HepG2 (cell line): ENCODE results near the gene PKP3. TPM values are rescaled to one million over a fixed set of nuclear protein-coding genes. Genes with fewer than 3 reads are reported as not detected.

Source experiments
- ATF5 ChIP-seq: sonication (generic); formaldehyde crosslinking; IDR thresholded peaks from 2 replicates; pipeline ENCODE4 v1.4.0; 2020; ENCODE audit warnings: mild to moderate bottlenecking, low read depth, missing genetic modification reagents
- BORCS8-MEF2B ChIP-seq: sonication (generic); formaldehyde crosslinking; IDR thresholded peaks from 2 replicates; pipeline ENCODE4 v1.8.0; 2022; ENCODE audit warnings: mild to moderate bottlenecking, missing genetic modification reagents
- DNMT3B ChIP-seq: conservative IDR thresholded peaks from 2 replicates; pipeline ENCODE4 v1.6.1; 2016; ENCODE audit warnings: missing biosample characterization, control low read depth
- ETS1 ChIP-seq: sonication (generic); formaldehyde crosslinking; IDR thresholded peaks from 2 replicates; pipeline ENCODE4 v1.4.0; 2020; ENCODE audit warnings: missing genetic modification reagents
- GATAD1 ChIP-seq: IDR thresholded peaks from 2 replicates; pipeline ENCODE4 v1.6.1; 2016; ENCODE audit warnings: missing genetic modification reagents, missing compliant biosample characterization
- GLI4 ChIP-seq: sonication (generic); formaldehyde crosslinking; IDR thresholded peaks from 2 replicates; pipeline ENCODE4 v1.5.1; 2020; ENCODE audit warnings: missing genetic modification reagents, mild to moderate bottlenecking, moderate library complexity, borderline replicate concordance
- HOXA3 ChIP-seq: sonication (generic); formaldehyde crosslinking; IDR thresholded peaks from 2 replicates; pipeline ENCODE4 v1.5.0; 2020; ENCODE audit warnings: missing genetic modification reagents
- KDM2A ChIP-seq: sonication (generic); formaldehyde crosslinking; IDR thresholded peaks from 2 replicates; pipeline ENCODE4 v1.4.0; 2020; ENCODE audit warnings: low read depth, missing genetic modification reagents, borderline replicate concordance
- MEIS2 ChIP-seq: sonication (generic); formaldehyde crosslinking; IDR thresholded peaks from 2 replicates; pipeline ENCODE4 v1.9.0; 2021; ENCODE audit warnings: mild to moderate bottlenecking, missing genetic modification reagents
- MIXL1 ChIP-seq: IDR thresholded peaks from 2 replicates; pipeline ENCODE4 v1.6.1; 2016
- MNT ChIP-seq: fragments of 450-650 bp; IDR thresholded peaks from 2 replicates; pipeline ENCODE4 v1.6.1; 2016
- NFE2L1 ChIP-seq: sonication (generic); formaldehyde crosslinking; IDR thresholded peaks from 2 replicates; pipeline ENCODE4 v1.4.0; 2020; ENCODE audit warnings: missing genetic modification reagents, mild to moderate bottlenecking, borderline replicate concordance
- PATZ1 ChIP-seq: sonication (generic); formaldehyde crosslinking; IDR thresholded peaks from 2 replicates; pipeline ENCODE4 v1.4.0; 2020; ENCODE audit warnings: missing genetic modification reagents
- RXRB ChIP-seq: IDR thresholded peaks from 2 replicates; pipeline ENCODE4 v1.6.1; 2016; ENCODE audit warnings: borderline replicate concordance, missing genetic modification reagents, missing compliant biosample characterization
- SMC3 ChIP-seq: IDR thresholded peaks from 2 replicates; pipeline ENCODE4 v1.6.1; 2011; ENCODE audit warnings: low read length, improper control_type of control experiment
- STAG1 ChIP-seq: sonication (generic); formaldehyde crosslinking; IDR thresholded peaks from 2 replicates; pipeline ENCODE4 v1.4.0; 2020; ENCODE audit warnings: missing genetic modification reagents
- TCF7L2 ChIP-seq: IDR thresholded peaks from 2 replicates; pipeline ENCODE4 v1.6.1; 2011; ENCODE audit warnings: mild to moderate bottlenecking, low read depth, low read length, moderate library complexity
- TFDP1 ChIP-seq: IDR thresholded peaks from 2 replicates; pipeline ENCODE4 v1.6.1; 2016; ENCODE audit warnings: missing compliant biosample characterization, missing genetic modification reagents, borderline replicate concordance
- TRAFD1 ChIP-seq: sonication (generic); formaldehyde crosslinking; IDR thresholded peaks from 2 replicates; pipeline ENCODE4 v1.5.1; 2020; ENCODE audit warnings: missing genetic modification reagents, mild to moderate bottlenecking, borderline replicate concordance
- U2AF2 ChIP-seq: fragments of 200-400 bp; formaldehyde crosslinking; IDR thresholded peaks from 2 replicates; pipeline ENCODE4 v1.6.1; 2017; ENCODE audit warnings: low read depth, mild to moderate bottlenecking, low read length
- ZNF24 ChIP-seq: fragments of 450-650 bp; IDR thresholded peaks from 2 replicates; pipeline ENCODE4 v1.6.1; 2017; ENCODE audit warnings: antibody characterized with exemption, mild to moderate bottlenecking
- ZNF274 ChIP-seq: sonication (generic); formaldehyde crosslinking; IDR thresholded peaks from 2 replicates; pipeline ENCODE4 v1.5.1; 2020; ENCODE audit warnings: mild to moderate bottlenecking, missing genetic modification reagents
- ZNF709 ChIP-seq: sonication (generic); formaldehyde crosslinking; IDR thresholded peaks from 2 replicates; pipeline ENCODE4 v1.5.0; 2020; ENCODE audit warnings: mild to moderate bottlenecking, missing genetic modification reagents
- polyA plus RNA-seq, 8 experiments: library from polyadenylated mRNA; depleted of rRNA in 3 of 8; stranded (reverse) in 7 of 8; unstranded in 1 of 8; fragments of >200 nt; fragmentation: Illumina TruSeq in 4 of 8; extraction: Trizol in 4 of 8; gene quantifications; 2 replicates each; pipeline versions ENCODE4 v1.2.1 to v1.2.3, GENCODE V29; 2011 to 2016; ENCODE audit warnings: low read depth in 4 of 8, missing spikeins in 1 of 8, mixed read lengths in 1 of 8; ENCODE audit not compliant: insufficient read depth in 1 of 8
- total RNA-seq, 5 experiments: library from RNA; depleted of rRNA; stranded (reverse); fragments of >200 nt; fragmentation: Illumina TruSeq; extraction: Trizol; gene quantifications; 2 replicates each; pipeline ENCODE4 v1.2.3, GENCODE V29; 2016; ENCODE audit warnings: low read depth in 1 of 5

The PKP3 gene
- total and polyA plus RNA-seq, 2 of the 13 experiments (the other 11 are each of a cell fraction or from before 2014, with no cell fraction given), result 18.0 to 28.7 TPM

GRCh38 chr11:450809-451451, 56.9 kb downstream of the PKP3 start (continued):
- peak; percentile 91 for TF ChIP-seq MNT
- 0 out of 2 replicates have a peak, but pooled peaks have one; percentile 1 for TF ChIP-seq MEIS2 (CRISPR knock-in tag)
- no peak for TF ChIP-seq ZNF24
- no peak for TF ChIP-seq U2AF2
- TF ChIP-seq TCF7L2, result no peak
- 0 out of 2 replicates have a peak, but pooled peaks have one; percentile 20 for TF ChIP-seq BORCS8-MEF2B (CRISPR knock-in tag)
- peak; percentile 35; the same call in 1 of the 2 replicates for TF ChIP-seq MIXL1 (CRISPR knock-in tag)
- TF ChIP-seq ZNF709 (CRISPR knock-in tag), result no peak
- peak; percentile 73 for TF ChIP-seq HOXA3 (CRISPR knock-in tag)
- TF ChIP-seq DNMT3B, result no peak
- TF ChIP-seq TFDP1 (CRISPR knock-in tag), result peak; percentile 72
- TF ChIP-seq PATZ1 (CRISPR knock-in tag), result peak; percentile 22; the same call in 1 of the 2 replicates
- TF ChIP-seq STAG1 (CRISPR knock-in tag), result peak; percentile 81
- TF ChIP-seq TRAFD1 (CRISPR knock-in tag), result no peak
- peak; percentile 72 for TF ChIP-seq KDM2A
- TF ChIP-seq ETS1 (CRISPR knock-in tag), result no peak
- peak; percentile 58; the same call in 1 of the 2 replicates for TF ChIP-seq GATAD1
- no peak for TF ChIP-seq ATF5 (CRISPR knock-in tag)
- TF ChIP-seq SMC3, result peak; percentile 38
- TF ChIP-seq RXRB (CRISPR knock-in tag), result no peak
- TF ChIP-seq NFE2L1 (CRISPR knock-in tag), result 0 out of 2 replicates have a peak, but pooled peaks have one; percentile 26
- no peak for TF ChIP-seq GLI4
- TF ChIP-seq ZNF274 (CRISPR knock-in tag), result no peak
